Testis (tissue), 3 donors: ENCODE measurements around the gene DNAI1. TPM values are rescaled to one million over a fixed set of nuclear protein-coding genes. Genes with fewer than 3 reads are reported as not detected.

ENCODE experiments used
- DNase-seq: peaks from one replicate; pipeline ENCODE4 v3.0.0-alpha.2; 2019
- H3K27ac ChIP-seq, 2 donors: fragments of 200-600 bp; sonication (generic); one replicate each; pipeline ENCODE4 v1.5.1; 2019
- H3K27me3 ChIP-seq: fragments of 200-600 bp; sonication (generic); one replicate; pipeline ENCODE4 v1.5.1; 2019
- H3K36me3 ChIP-seq: fragments of 200-600 bp; sonication (generic); one replicate; pipeline ENCODE4 v1.5.1; 2017; ENCODE audit warnings: low read depth; ENCODE audit errors: missing control alignments
- H3K4me1 ChIP-seq: fragments of 200-600 bp; sonication (generic); one replicate; pipeline ENCODE4 v1.5.1; 2019
- H3K4me3 ChIP-seq, 2 donors: fragments of 200-600 bp; sonication (generic); one replicate each; pipeline ENCODE4 v1.5.1; 2017 to 2019
- H3K9me3 ChIP-seq: fragments of 200-600 bp; sonication (generic); one replicate; pipeline ENCODE4 v1.5.1; 2017
- POLR2A ChIP-seq: fragments of 450-650 bp; IDR thresholded peaks from one replicate; pipeline ENCODE4 v1.6.1; 2017; ENCODE audit warnings: antibody characterized with exemption, mild to moderate bottlenecking, moderate library complexity
- WGBS, 2 donors: methylation state at CpG; one replicate each; pipeline ENCODE4 v1.1.5; 2018; 5-methylcytosine and 5-hydroxymethylcytosine counted together
- intact Hi-C: fragments of 100-400 bp; cut with DNase I; formaldehyde crosslinking; loops from one replicate; pipeline ENCODE4 v1.15.1; 2023; ENCODE audit warnings: low total_unique reads
- polyA plus RNA-seq: library from polyadenylated mRNA; stranded (reverse); fragments of 350-450 nt; fragmentation: Illumina TruSeq; extraction: RNeasy Lipid Tissue Mini Kit (QIAGEN cat#74804); gene quantifications from one replicate; pipeline ENCODE4 v1.2.3, GENCODE V29; 2014; ENCODE audit warnings: low read depth, low replicate concordance; ENCODE audit not compliant: insufficient read depth
- total RNA-seq, 2 donors: library from RNA; depleted of rRNA; stranded (reverse); fragments of >200 nt; gene quantifications; one replicate each; pipeline ENCODE4 v1.2.3, GENCODE V29; 2016
- TF ChIP-seq, protein P1 (sequence below), 3 experiments: fragments of 450-650 bp in 2 of 3; fragments of 200-600 bp in 1 of 3; sonication (generic) in 1 of 3; IDR thresholded peaks; one replicate each; pipeline ENCODE4 v1.5.1; 2016 to 2019; ENCODE audit warnings: antibody characterized with exemption in 3 of 3, mild to moderate bottlenecking in 2 of 3, moderate library complexity in 1 of 3

The DNAI1 gene
- total and polyA plus RNA-seq, 3 donors from 2014 or later = 22.7 to 109 (median 36.7) TPM

DNA sequence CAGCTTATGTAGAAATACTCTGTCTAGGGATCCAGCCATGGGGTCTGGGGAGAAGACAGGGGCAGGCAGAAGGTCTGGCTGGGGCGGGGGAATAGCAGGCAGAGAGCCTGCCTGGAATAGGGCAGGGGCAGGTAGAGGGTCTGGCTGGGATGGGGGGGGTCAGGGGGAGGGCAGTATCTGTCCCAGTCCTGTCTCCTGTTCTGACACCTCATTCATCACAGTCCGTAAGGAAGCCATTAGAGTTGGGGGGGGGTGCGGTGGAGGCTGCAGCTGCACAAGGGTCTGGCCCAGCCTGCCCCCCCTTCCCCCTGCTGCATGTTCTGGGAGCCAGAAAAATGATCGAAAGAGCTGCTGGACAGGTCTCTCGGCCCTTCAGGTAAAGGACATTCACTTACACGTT, 98.3 kb downstream of the DNAI1 start:
- Histone ChIP-seq H3K27ac (no peak overlapping the region), H3K27me3 (no peaks in the 10 kb centered on the region), H3K9me3 (no peaks in the 10 kb centered on the region), H3K36me3 (no peaks in the 10 kb centered on the region), H3K4me3 (no peak overlapping the region), H3K4me1 (peaks cover 20% of the 10 kb centered on the region)
- TF ChIP-seq, protein P1, sequence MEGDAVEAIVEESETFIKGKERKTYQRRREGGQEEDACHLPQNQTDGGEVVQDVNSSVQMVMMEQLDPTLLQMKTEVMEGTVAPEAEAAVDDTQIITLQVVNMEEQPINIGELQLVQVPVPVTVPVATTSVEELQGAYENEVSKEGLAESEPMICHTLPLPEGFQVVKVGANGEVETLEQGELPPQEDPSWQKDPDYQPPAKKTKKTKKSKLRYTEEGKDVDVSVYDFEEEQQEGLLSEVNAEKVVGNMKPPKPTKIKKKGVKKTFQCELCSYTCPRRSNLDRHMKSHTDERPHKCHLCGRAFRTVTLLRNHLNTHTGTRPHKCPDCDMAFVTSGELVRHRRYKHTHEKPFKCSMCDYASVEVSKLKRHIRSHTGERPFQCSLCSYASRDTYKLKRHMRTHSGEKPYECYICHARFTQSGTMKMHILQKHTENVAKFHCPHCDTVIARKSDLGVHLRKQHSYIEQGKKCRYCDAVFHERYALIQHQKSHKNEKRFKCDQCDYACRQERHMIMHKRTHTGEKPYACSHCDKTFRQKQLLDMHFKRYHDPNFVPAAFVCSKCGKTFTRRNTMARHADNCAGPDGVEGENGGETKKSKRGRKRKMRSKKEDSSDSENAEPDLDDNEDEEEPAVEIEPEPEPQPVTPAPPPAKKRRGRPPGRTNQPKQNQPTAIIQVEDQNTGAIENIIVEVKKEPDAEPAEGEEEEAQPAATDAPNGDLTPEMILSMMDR (IDR thresholded peaks at IDR 0.05) = no peak
- TF ChIP-seq POLR2A = no peak
- 73 to 83% methylated on average over 4 to 6 of the region's 6 CpGs for WGBS, 2 donors
- no peak for DNase-seq
- intact Hi-C loops = no loop called here

DNA sequence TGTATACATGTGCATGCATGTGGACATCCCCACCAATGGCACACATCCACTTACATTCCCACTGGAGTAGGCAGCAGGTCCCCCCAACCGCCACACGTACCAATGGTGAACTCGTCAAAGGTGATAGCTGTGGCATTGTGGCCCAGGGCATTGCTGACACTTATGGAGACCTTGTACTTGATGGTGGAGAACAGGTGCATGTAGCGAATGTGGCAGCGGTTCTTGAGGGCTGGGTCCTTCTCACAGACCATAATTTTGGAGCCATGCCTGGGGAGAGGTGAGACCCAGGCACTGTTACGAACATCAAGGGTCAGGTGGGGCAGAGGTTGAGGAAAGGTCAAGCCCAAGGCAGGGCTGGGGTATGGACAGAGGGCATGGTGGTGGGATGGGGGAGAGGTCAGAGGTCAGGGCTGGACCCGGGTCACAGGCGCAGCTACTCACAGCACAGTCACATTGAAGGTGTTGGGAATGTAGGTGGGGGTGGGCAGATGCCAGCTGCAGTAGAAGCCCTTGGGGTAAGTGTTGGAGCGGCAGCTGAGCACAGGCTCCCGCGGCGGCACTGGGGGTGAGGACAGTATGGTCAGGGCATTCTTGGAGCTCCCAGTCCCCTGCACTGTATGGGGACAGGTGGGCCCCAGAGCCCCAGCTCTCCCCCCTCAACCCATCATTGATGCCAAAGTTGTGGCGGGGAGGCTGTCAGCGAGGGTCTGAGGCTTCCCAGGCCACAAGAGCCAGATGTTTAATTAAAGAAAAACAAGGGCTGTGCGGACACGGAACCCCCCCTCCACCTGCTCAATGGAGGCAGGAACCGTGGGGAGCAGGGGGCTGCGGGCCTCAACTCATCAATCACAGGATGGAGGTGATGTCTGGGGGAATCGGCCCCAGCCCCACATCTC, 99.1 kb downstream of the DNAI1 start:
- H3K9me3 ChIP-seq = no peaks in the 10 kb centered on the region
- no peaks in the 10 kb centered on the region for H3K36me3 ChIP-seq
- H3K27me3 ChIP-seq = no peaks in the 10 kb centered on the region
- 87 to 88% methylated on average over 18 of the region's 19 CpGs for WGBS, 2 donors
- no peak overlapping the region for H3K27ac ChIP-seq
- DNase-seq = no peak
- TF ChIP-seq POLR2A = no peak
- TF ChIP-seq, protein P1 (IDR thresholded peaks at IDR 0.05) = no peak
- intact Hi-C loops = no loop called here
- H3K4me1 ChIP-seq = peaks cover 20% of the 10 kb centered on the region
- no peak overlapping the region for H3K4me3 ChIP-seq

DNA sequence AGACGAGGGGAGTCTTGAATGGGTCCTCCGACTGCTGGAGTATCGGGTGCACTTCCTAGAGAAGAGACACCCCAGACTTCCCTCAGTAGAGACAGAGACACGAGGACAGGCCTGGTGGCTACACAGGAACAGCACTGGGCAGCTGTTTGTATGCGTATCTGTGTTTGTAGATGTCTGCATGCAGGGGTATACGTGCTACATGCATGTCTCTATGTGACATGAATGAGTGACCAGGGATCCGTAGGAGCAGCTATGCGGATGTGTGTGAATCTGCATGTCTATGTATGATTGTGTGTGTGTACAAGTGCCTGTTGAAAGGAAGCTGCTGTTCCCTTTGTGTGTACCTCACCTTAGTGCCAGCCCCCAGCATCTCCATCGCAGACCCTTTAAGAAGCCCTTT, 99.8 kb downstream of the DNAI1 start:
- Histone ChIP-seq H3K36me3 (no peaks in the 10 kb centered on the region), H3K4me3 (no peak overlapping the region), H3K4me1 (peaks cover 20% of the 10 kb centered on the region), H3K27ac (no peak overlapping the region), H3K27me3 (no peaks in the 10 kb centered on the region), H3K9me3 (no peaks in the 10 kb centered on the region)
- intact Hi-C loops = no loop called here
- TF ChIP-seq, protein P1 (IDR thresholded peaks at IDR 0.05) = no peak
- TF ChIP-seq POLR2A = no peak
- WGBS, 2 donors = 74 to 82% methylated on average over 4 to 8 of the region's 9 CpGs
- no peak for DNase-seq

DNA sequence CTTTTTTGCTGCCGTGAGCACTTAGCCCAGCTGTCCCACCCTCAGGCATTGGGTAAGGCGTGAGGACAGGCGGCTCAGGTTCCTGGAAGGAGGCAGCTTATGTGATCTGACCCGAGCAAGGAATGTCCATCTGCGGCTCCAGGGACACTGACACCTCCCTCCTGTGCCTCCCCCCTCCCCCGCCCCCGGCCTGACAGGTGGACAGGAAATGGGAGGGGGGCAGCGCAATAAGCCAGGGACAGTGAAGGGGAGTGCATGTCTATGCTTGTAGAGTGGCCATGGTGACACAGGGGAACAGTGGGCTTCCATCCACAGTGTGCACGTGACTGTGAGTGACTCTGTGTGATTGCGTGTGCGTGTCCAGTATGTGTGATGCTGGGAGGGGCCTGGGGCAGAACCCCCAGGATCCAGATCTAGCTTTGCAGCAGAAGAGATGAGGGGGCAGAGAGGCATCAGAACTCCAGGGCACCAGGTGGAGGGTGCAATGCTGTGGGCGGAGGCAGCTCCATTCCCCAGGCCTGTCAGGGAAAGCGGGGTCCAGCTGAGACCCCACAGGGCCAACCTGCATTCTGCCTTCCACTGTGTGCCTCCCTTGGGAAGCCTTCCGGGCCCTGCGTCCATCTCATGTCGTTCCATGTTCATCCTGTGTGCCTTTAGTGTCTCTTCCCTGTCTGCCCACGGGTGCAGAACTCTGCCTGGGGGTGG, 100.5 kb downstream of the DNAI1 start:
- DNase-seq = no peak
- intact Hi-C loops = no loop called here
- Histone ChIP-seq H3K4me3 (no peak overlapping the region), H3K9me3 (no peaks in the 10 kb centered on the region), H3K4me1 (peaks cover 20% of the 10 kb centered on the region), H3K36me3 (no peaks in the 10 kb centered on the region), H3K27ac (peak overlapping the region in 1 of 2 donors; percentile 30), H3K27me3 (no peaks in the 10 kb centered on the region)
- TF ChIP-seq POLR2A = no peak
- TF ChIP-seq, protein P1 (IDR thresholded peaks at IDR 0.05) = no peak
- 55% methylated on average over 17 of the region's 17 CpGs; no CpG with 5 or more reads in 1 of the 2 donors for WGBS, 2 donors
